ENCODE data around the gene LTN1. TPM values are rescaled to one million over a fixed set of nuclear protein-coding genes. Genes with fewer than 3 reads are reported as not detected.

Gene LTN1
- total RNA-seq, 2 donors from 2014 or later, result 19.8 to 21.8 TPM

DNA sequence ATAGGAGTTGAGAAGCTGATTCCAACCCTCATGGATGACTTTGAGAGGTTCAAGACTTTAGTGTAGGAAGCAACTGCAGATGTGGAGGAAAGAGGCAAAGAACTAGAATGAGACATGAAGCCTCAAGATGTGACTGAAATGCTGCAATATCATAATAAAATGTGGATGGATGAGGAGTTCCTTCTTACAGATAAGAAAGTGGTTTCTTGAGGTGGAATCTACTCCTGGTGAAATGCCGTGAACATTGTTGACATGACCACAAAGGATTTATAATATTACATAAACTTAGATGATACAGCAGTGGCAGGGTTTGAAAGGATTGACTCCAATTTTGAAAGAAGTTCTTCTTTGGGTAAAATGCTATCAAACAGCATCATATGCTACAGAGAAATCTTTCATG is 28.8 kb downstream of the LTN1 start:
- H3K4me1 Mint-ChIP-seq, result no peaks in the 10 kb centered on the region
- H3K27ac ChIP-seq (ENCODE audit: low read depth, low read length), result no peak overlapping the region
- peaks cover 70% of the 10 kb centered on the region for H3K36me3 ChIP-seq (ENCODE audit: control insufficient read depth, insufficient read depth, low read length)
- no peaks in the 10 kb centered on the region for H3K27me3 ChIP-seq (ENCODE audit: control insufficient read depth, insufficient read depth, low read length, poor library complexity, severe bottlenecking)
- no peak overlapping the region for H3K4me3 Mint-ChIP-seq
- peaks cover 53% of the 10 kb centered on the region for H3K36me3 Mint-ChIP-seq (ENCODE audit: low read depth)
- H3K27me3 Mint-ChIP-seq (ENCODE audit: insufficient read depth), result no peaks in the 10 kb centered on the region
- DNase-seq, result no peak
- WGBS, 2 experiments (ENCODE audit: insufficient coverage in 1 of 2, insufficient read length in 1 of 2), result 100% methylated on average over 1 of the region's 1 CpG; no CpG with 5 or more reads in 1 of the 2 experiments
- no peaks in the 10 kb centered on the region for H3K4me1 ChIP-seq (ENCODE audit: control insufficient read depth, insufficient read depth, low read length)
- no peak overlapping the region for H3K4me3 ChIP-seq (ENCODE audit: low read length)
- H3K9me3 Mint-ChIP-seq, result no peaks in the 10 kb centered on the region
- H3K27ac Mint-ChIP-seq, result no peak overlapping the region
- no peak overlapping the region for H3K9ac ChIP-seq (ENCODE audit: extremely low read depth, low read length, poor library complexity, severe bottlenecking)
- TF ChIP-seq, protein P1, sequence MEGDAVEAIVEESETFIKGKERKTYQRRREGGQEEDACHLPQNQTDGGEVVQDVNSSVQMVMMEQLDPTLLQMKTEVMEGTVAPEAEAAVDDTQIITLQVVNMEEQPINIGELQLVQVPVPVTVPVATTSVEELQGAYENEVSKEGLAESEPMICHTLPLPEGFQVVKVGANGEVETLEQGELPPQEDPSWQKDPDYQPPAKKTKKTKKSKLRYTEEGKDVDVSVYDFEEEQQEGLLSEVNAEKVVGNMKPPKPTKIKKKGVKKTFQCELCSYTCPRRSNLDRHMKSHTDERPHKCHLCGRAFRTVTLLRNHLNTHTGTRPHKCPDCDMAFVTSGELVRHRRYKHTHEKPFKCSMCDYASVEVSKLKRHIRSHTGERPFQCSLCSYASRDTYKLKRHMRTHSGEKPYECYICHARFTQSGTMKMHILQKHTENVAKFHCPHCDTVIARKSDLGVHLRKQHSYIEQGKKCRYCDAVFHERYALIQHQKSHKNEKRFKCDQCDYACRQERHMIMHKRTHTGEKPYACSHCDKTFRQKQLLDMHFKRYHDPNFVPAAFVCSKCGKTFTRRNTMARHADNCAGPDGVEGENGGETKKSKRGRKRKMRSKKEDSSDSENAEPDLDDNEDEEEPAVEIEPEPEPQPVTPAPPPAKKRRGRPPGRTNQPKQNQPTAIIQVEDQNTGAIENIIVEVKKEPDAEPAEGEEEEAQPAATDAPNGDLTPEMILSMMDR (conservative IDR thresholded peaks at IDR 0.05), result no peak
- H3K9me3 ChIP-seq (ENCODE audit: control insufficient read depth, low read length), result no peaks in the 10 kb centered on the region

GRCh38 chr21:28962465-28962864 is 30.2 kb downstream of the LTN1 start:
- Histone ChIP-seq H3K27me3 (ENCODE audit: control insufficient read depth, insufficient read depth, low read length, poor library complexity, severe bottlenecking) (no peaks in the 10 kb centered on the region), H3K36me3 (ENCODE audit: control insufficient read depth, insufficient read depth, low read length) (peaks cover 74% of the 10 kb centered on the region), H3K9me3 (ENCODE audit: control insufficient read depth, low read length) (no peaks in the 10 kb centered on the region), H3K9ac (ENCODE audit: extremely low read depth, low read length, poor library complexity, severe bottlenecking) (no peak overlapping the region), H3K27ac (ENCODE audit: low read depth, low read length) (no peak overlapping the region), H3K4me3 (ENCODE audit: low read length) (no peak overlapping the region), H3K4me1 (ENCODE audit: control insufficient read depth, insufficient read depth, low read length) (no peaks in the 10 kb centered on the region)
- TF ChIP-seq, protein P1 (conservative IDR thresholded peaks at IDR 0.05), result no peak
- Mint-ChIP-seq H3K9me3 (no peaks in the 10 kb centered on the region), H3K36me3 (ENCODE audit: low read depth) (peaks cover 48% of the 10 kb centered on the region), H3K27ac (no peak overlapping the region), H3K4me3 (no peak overlapping the region), H3K27me3 (ENCODE audit: insufficient read depth) (no peaks in the 10 kb centered on the region), H3K4me1 (no peaks in the 10 kb centered on the region)
- DNase-seq, result no peak
- WGBS, 2 experiments (ENCODE audit: insufficient coverage in 1 of 2, insufficient read length in 1 of 2), result 100% methylated on average over 2 of the region's 2 CpGs; no CpG with 5 or more reads in 1 of the 2 experiments

DNA sequence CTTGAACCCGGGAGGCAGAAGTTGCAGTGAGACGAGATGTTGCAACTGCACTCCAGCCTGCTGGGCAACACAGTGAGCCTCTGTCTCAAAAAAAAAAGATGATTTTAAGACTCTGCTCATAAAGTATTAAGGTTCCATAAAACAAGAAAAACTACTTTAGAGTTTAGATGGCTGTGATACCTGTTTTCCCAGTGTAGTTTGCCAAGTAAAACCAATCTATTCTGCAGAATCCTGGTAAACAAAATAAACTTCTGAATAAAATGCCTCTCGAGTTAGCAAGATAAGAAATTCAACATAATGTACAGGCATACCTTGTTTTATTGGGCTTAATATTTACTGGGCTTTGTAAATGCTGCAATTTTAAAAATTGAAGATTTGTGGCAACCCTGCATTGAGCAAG is 30.8 kb downstream of the LTN1 start:
- DNase-seq, result no peak
- H3K27ac Mint-ChIP-seq, result no peak overlapping the region
- no peaks in the 10 kb centered on the region for H3K4me1 Mint-ChIP-seq
- peaks cover 51% of the 10 kb centered on the region for H3K36me3 Mint-ChIP-seq (ENCODE audit: low read depth)
- no peak overlapping the region for H3K4me3 Mint-ChIP-seq
- H3K27me3 Mint-ChIP-seq (ENCODE audit: insufficient read depth), result no peaks in the 10 kb centered on the region
- no peaks in the 10 kb centered on the region for H3K4me1 ChIP-seq (ENCODE audit: control insufficient read depth, insufficient read depth, low read length)
- no peak overlapping the region for H3K4me3 ChIP-seq (ENCODE audit: low read length)
- H3K27ac ChIP-seq (ENCODE audit: low read depth, low read length), result no peak overlapping the region
- no peaks in the 10 kb centered on the region for H3K27me3 ChIP-seq (ENCODE audit: control insufficient read depth, insufficient read depth, low read length, poor library complexity, severe bottlenecking)
- H3K9me3 ChIP-seq (ENCODE audit: control insufficient read depth, low read length), result no peaks in the 10 kb centered on the region
- 85 to 99% methylated on average over 2 to 3 of the region's 3 CpGs for WGBS, 2 experiments (ENCODE audit: insufficient coverage in 1 of 2, insufficient read length in 1 of 2)
- peaks cover 74% of the 10 kb centered on the region for H3K36me3 ChIP-seq (ENCODE audit: control insufficient read depth, insufficient read depth, low read length)
- H3K9ac ChIP-seq (ENCODE audit: extremely low read depth, low read length, poor library complexity, severe bottlenecking), result no peak overlapping the region
- TF ChIP-seq, protein P1 (conservative IDR thresholded peaks at IDR 0.05), result no peak
- H3K9me3 Mint-ChIP-seq, result no peaks in the 10 kb centered on the region

All from endodermal cell (in vitro differentiated cells).